ENCODE data around the gene PAEP.
A peak's percentile ranks its signal among the peaks of the same experiment; 100 is the strongest.

The PAEP gene

DNA sequence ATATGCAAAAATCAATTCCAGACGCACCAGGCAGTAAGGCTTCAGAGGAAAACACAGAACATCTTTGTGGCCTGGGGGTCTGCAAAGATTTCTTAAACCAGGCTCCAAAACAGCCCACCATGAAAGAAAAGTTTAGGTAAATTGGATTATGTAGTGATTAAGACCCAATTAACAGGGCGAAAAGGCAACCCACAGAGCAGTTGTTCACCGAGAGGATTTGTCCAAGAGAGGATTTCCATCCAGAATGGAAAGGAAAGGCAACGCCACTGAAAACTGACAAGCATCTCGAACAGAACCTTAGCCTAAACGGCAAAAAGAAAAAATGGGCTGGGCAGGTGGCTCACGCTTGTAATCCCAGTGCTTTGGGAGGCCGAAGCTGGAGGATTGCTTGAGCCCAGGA lies 40.4 kb downstream of the PAEP start:
- no peak for DNase-seq (ENCODE audit: low spot score)

DNA sequence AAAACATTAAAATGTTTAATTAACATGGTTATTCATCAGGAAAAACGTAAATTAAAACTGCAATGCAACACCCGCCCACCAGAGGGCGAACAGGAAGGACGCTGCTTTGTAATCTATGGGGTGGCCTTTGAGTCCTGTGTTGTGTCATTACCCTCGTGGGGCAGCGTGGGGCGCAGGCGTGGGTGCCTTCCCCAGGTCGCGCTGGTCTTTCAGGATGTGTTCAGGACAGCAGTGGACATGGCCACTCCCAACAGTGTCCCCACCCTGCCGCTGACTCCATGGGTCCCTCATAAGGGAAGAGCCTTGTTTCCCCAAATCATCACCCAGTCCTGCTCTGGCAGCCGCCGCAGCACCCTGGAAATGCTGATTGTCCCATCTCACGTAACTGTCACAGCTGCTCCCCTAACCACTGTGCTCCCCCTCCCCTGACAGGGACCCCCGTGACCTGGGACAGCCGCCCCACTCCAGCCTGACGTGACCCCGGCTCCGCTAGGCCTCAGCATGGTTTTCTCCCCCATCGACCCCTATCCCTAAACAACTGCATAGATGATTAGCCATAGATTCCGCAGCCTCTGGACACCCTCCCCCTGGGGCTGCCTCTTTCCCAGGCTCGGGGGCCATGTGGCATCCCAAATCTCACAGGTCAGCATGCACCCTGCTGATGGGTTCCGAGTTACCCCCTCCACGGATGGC lies 41.4 kb downstream of the PAEP start:
- no peak for DNase-seq (ENCODE audit: low spot score)

DNA sequence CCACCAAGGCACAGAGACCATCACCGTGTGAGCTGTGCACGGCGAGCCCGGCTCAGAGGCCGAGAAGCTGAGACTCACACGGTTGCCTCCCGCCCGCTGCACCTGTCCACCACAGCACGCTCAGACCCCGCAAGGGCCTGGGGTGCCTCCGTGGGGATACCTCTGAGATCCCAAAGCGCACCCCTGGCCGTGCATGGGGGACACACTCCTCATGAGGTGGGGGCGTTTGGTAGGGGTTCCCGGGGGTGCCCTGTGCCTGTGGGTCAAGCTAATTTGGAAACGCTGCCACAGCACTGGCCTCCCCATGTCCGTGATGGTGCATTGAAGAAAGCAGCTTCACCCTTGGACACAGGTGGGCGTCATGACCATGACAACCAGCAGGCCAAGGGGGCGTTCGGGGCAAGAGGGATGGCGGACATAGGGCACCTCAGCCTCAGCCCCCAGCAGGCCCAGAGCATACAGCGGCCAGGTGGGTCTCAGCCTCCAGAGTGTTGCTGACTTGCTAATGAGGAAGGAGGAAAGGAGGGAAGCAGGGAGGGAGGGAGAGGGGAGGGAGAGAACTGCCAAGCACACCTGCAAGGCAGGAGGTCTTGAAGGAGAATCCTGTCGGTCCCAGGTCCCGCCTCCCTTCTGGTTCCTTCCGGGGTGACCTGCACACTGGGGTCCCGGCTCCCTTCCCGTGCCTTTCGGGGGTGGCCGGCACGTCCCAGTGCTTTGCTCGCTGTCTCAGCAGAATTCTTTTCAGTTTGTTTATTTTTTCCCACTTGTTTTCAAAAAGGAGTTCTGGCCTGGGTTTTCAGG lies 43.1 kb downstream of the PAEP start:
- no peak for DNase-seq (ENCODE audit: low spot score)

DNA sequence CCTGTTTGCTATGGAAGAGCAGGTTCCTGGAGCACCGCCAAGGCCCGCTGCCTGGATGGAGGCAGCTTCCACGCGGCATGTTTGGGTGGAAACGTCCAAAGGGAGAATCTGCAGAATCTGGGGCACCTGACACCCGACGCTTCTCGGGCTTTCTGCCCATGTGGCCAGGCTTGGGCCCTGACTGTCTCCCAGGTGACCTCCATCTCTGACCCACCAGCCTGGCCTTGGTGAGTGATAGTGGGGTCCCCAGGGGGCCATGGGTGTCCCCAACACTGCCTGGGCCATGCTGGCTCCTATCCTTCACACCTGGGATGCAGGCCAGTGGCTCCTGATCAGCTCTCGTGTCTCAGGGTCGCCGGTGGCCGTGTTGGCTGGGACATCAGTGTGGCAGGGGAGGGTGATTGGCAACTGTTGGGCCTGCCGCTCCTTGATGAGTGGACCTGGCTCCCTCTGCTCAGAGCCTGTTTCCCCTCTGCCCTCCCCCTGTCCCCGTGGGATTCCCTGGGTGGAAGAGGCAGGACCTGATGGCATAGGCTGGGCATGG lies 43.8 kb downstream of the PAEP start:
- peak; percentile 1 for DNase-seq (ENCODE audit: low spot score)

DNA sequence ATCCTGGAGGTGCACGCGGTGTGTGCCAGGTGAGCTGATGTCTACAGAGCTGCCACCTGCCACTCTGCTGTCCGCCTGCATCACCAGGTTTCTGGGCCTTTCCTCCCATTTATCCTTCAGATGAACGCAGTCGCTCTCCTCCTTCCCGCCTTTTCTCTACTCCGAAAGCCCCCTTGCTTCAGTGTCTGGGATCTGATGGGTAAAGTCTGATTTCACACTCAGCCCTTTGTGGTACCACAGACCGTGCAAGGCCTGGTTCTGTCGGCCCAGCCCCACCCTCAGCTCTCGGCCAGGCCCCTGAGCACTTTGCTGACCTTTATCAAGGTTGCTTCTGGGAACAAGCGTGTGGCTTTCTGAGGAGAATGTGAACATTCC lies 45.3 kb downstream of the PAEP start:
- no peak for DNase-seq (ENCODE audit: low spot score)

DNA sequence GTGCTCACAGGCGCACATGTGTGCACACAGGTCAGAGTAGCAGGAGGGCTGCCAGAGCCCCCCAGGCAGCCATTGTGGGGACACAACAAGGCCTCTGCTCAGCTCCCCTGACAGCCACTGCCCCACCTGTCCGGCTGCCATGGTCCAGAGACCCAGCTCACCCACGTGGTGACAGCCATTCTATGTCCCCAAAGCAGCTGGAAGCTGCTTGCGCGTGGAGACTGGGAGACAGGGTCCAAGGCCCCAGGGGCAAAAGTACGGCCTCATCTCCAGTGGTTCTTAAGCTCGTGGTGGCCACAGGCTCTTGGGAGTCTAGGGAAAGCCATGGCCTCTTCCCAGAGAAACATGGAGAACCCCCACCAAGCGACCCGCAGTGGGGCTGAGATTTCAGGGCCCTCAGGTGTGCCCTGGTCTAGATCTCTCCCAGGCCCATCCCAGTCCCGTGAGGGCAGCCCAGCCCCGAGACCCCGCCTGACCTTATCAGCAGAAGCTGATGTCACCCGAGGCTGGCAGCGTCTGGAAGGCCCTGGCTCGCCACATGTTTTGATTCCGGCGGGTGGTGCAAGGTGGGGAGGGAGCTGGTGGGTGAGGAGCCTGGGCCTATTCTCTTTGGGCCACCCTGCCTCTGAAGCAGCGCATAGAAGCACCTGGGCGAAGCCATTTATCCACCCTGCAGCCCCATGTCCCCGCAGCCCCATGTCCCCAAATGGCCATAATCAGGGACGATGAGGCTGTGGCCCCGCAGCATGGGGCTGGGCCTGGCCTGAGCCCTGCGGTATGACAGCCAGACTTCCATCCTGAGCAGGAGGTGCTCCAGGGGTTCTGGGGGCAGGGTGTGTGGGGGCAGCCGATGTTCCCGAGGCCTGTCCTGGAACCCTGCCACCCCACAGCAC lies 46.1 kb downstream of the PAEP start:
- DNase-seq (ENCODE audit: low spot score): no peak

DNA sequence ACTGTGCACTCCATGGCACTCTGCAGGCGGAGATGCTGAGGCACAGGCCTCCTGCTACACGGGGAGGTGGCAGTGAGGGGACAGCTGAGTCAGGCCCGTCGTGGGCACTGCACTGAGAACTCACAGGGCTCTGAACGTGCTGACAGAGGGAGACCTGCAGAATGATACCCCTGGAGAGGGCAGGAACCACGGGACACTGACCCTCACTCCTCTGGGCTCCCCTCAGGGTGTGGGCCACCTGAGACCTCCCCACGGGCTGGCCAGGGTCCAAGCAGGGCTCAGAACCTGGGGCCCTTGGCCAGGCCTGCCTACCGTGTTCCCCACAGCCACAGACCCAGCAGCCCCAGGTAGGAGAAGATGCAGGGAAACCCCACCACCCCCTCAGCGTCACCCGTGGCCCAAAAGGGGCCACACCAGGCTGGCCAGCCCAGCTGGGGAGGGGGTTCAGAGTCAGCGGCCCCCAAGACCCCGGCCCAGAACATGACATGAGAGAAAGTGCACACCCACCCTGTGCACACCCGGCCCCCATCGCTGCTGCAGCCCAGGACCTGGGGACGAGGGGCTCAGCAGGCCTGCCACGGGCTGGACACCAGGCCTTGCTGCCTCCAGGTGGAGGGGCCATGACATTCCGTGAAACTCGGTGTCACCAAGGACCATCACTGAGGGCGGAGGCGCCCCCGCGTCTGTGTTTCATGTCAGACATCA lies 46.9 kb downstream of the PAEP start:
- DNase-seq (ENCODE audit: low spot score): no peak

DNA sequence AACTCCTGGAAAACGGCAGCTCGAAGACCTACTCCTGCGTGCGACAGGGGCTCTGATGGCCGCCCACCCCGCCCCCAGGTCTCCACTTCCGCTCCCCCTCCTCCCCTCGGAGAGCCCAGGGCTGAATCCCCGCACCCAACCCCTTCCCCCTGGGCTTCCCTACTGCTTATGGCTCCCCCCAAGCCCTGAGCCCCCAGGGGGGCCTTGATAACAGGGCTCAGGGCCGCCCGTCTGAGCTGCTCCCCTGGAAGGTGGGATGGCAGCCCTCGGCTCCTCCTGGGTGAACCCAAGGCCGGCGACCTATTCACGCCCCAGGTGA lies 47.4 kb downstream of the PAEP start:
- no peak for DNase-seq (ENCODE audit: low spot score)

DNA sequence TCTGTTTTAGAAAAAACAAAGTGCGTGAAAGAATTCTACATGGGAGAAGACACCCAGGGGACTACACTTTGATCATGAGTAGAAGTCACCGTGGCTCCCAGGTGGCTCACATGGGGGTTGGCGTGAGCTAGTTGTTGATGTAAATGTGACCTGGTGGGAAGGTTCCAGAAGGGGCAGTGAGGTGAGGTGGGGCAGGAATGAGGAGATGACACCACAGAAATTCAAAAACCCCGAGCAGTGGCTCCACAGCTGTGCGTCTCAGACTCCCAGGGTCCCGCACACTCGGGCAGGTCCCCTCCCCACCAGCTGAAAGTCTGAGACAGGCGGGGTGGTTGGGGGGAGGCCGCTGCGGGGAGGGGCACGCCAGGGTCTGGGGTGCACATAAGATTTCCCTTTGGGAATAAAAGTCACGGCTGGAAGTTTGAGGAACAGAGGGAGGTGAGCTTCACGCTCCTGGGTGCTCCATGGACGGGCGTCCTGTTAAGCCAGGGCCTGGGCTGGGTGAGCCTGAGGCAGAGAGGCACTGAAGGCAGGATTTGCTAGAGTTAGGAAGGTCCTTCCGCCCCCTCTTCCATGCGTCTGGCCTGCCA lies 47.9 kb downstream of the PAEP start:
- DNase-seq (ENCODE audit: low spot score): no peak

DNA sequence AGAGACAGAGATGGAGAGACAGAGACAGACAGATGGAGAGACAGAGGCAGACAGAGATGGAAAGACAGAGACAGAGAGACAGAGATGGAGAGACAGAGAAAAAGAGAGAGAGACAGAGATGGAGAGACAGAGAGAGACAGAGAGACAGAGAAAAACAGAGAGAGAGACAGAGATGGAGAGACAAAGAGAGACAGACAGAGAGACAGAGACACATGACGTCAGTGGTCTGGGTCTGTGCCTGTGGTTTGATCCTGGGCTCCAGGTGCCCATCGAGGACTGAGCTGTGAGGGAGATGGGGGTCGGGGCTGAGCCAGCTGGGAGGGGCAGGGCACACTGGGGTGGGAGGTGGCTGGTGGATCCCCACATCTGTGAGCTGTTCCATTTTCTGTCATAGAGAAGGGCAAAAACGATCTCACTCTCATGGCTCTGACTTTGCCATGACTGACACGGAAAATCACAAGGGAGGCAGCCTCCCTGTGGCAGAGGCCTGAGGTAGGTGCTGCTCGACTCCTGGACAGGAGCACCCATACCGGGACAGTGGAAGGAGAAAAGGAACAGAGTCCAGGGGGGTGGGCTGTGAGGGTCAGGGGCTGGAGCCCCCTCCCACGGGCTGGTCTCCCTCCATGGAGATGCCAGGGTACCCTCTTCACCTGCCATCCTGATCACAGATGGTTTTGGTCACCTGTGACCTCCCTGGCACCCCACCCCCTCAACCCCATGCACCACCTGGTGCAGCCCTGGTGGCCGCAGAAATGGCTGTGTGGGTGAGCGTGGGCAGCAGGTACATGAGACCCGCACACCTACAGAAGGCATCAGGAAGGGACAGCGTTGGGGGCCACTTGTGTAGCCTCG lies 49.0 kb downstream of the PAEP start:
- no peak for DNase-seq (ENCODE audit: low spot score)

DNA sequence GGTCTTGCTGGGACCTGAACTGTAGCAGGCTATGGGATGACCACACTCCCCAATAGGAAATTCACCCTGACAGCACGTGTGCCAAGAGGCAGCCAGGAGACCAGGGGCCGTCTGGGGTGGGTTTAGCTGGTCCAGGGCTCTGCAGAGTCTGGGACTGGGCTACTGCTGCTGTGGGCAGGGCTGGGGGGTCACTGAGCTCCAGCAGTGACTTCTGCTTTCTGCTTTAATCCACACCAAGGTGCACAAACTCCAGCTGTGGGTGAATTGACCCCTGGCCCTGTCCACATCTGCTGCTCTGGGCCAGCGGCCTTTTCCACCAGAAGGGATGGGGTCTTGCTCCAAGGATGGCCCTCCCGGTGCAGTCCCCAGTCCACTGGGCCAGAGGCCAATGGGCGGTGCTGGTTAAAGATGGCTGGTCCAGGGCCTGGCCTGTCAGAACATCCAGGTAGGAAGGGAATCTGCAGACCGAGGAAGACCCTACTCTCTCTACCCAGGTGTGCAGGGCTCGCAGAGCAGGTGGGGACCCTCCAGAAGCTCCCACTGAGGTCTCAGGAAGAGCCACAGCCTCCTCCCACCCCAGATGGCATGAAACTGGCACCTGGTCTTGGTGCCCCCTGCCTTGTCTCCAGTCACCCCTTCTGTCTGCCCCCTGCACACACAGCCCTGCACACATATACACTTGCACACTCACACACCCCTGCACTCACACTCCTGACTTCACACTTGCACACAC lies 49.8 kb downstream of the PAEP start:
- no peak for DNase-seq (ENCODE audit: low spot score)

DNA sequence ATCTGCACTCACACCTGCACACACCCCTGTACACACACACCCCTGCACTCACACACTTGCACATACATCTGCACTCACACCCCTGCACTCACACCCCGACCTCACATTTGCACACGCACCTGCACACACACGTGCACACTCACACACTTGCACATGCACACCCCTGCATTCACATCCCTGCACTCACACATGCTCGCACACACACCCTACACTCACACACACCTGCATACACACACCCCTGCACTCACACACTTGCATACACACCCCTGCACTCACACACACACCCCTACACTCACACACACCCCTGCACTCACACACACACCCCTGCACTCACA lies 50.3 kb downstream of the PAEP start:
- no peak for DNase-seq (ENCODE audit: low spot score)

DNA sequence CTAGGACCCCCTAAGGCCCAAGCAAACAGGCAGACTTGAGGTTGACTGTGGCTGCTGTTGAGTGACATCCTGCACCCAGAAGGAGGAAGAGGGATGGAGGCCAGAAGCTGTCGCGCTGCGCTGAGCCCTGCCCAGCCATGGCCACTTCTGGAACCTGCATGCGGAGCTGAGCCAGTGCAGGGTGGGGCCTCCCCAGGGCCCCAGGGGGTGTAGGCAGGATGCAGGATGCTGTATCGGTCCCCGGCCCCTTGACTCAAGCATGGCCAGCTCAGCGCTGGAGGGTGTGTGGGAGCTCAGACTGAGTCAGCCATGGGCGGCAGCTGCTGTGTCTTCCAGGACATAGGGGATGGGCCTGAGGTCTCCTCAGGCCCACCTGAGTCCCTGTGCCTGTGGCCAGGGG lies 50.9 kb downstream of the PAEP start:
- no peak for DNase-seq (ENCODE audit: low spot score)

DNA sequence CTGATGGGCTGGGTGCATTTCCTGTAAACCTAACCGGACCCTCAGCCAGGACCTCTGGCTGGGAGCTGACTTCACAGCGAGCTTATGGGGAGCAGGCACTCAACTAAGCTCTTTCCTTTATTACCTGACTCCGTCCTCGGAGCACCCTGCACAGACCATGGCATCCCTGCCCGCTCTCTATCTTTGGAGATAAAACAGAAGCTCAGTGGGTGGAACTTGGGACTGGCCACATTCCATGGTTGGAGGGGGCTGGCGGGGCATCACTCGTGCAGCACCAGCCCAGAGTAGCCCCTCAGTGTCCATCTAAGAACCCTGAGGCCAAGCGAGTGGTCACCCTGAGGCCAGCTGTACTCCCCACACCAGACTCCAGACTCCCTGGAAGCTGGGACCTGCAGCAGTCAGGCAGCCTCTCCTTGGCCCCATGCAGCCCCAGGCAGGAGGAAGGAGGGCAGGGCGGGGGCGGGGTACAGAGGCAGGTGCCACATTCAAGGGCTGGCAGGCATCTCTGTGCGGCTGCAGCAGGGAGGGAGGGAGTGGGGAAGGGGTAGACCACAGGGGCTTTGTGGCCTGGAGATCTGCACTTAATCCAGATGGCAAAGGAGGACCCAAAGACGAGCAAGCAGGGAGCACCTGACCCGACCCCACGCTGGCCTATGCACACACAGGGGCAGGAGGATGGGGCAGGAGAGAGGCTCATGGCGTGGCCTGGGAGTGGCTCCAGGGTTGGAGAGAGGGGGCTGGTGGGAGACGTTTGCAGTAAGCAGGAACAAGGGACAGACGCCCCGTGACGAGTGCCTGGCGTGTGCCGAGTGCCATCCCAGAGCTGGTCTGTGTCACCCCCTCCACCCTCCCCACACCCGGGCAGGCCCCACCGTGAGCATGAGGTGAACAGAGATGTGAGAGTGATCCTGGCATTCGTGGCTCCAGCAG lies 51.7 kb downstream of the PAEP start:
- DNase-seq (ENCODE audit: low spot score): no peak

DNA sequence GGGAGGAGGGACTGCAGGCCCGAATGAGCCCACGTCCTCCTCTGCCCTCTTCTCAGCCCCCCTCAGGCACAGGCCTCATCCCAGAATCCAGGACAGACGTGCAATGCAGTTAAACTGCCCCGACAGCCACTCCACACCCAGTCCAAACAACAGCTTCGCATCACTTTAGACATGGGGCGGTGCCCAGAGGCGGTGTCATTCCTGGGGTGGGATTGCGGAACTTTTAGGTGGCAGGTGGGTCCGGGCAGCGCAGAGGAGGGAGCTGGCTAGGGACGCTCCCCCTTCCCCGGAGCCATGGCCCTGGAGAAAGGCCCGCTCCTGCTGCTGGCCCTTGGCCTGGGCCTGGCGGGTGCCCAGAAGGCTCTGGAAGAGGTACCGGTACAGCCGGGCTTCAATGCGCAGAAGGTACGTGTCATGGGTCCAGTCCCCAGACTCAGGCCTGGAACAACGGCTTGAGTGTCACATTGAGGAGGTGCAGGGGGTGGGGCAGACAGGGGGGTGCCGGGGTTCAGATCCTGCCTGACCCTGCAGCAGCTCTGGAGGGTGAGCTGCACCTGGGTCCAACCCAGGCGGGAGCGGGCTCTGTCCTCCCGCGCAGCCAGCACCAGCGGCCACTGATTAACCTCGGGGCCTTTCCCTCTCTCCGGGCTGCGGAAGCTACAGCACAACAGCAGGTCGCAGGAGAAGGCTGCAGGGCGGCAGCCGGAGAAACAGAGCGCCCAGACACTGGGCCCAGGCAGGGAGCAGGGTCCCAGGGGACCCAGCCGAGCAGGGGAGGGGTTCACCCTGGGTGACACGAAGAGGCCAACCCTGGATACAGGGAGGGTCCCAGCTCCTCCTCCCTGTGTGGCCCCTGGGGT lies 52.6 kb downstream of the PAEP start:
- no peak for DNase-seq (ENCODE audit: low spot score)

DNA sequence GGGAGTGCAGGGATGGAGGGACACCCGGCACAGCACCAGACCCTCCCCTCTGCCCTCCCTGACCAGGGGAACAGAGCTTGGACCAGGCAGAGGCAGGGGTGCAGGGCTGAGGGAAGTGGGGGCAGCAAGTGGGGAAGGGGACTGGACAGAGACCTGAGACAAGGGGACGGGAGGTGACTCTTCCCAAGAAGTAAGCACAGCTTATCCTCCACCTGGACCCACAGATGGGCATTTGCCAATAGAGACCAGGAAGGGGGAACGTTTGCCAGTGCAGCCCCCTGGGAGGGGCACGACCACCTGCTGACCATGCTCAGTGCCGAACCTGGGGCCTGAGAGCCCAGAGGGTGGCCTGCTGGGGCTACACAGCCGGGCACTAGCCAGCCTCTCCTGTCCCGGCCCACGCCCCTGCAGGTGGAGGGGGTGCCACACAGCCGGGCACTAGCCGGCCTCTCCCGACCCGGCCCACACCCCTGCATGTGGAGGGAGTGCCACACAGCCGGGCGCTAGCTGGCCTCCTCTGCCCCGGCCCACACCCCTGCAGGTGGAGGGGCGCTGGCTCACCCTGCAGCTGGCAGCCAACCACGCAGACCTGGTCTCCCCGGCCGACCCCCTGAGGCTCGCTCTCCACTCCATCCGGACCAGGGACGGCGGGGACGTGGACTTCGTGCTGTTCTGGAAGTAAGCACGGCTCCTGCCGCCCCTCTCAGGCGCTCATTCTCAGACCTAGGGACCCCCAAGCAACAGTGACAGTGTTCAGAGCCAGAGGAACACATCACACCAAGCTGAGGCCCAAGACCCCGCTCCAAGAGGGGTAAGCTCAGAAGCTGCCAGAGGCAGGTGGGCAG lies 53.5 kb downstream of the PAEP start:
- DNase-seq (ENCODE audit: low spot score): no peak

Measured in pons (tissue), 1 donor.